ENCODE results near the gene GPR156.

Gene GPR156

DNA sequence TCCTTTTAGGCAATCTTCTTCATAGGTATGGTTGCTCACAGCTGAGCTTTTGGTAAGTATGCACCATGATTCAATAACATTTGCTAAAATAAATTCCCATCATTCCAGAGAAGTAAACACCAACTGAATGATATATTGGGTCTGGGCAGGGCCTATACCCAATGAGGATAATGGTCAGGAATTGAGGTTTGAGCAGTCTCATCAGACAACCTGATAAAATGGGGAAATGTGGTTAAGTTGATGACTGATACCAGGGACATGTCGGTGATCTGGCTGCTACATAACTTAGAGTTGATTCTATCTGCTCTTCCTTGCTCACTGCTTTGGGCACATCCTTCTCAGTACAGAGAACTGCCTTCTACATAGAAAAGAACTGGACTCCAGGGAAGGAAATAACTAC lies 92.9 kb downstream of the GPR156 start:
- DNase-seq: no peak

DNA sequence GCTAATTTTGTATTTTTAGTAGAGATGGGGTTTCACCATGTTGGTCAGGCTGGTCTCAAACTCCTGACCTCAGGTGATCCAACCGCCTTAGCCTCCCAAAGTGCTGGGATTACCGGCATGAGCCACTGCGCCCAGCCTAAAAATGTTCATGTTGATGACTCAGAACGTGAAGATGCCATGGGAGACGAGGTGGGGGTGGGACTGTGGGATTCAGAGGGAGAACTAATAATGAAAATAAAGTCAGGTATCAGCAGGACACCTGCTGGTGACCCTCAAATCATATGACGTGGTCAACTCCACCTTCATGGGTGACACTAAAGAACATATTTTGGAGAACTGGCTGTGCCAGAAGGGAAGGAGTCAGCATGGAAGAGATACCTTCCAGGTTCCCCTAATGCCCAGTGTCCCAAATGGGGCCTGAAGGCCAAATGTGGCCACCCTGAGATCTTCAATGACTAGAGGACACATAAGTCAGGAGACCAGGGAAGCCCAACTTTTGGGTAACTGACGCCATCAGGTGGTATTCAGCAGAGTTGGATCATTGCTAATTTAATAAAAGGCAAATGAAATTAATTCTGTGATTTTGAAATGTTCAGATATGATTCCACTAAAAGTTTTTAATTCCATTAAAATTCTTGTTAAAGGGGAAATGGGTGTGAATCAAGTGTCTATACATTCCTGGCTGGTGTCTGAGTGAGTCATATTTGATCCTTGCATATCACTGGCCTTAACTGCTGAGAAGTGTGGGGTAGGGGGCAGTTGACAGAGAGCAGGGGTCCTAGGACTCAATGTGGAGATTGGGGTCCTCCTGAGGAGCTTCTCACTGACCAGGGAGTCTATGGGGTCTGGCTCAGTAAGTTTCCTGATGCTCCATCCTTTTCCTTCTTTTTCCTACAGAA lies 102.2 kb downstream of the GPR156 start:
- no peak for DNase-seq

GRCh38 chr3:120181632-120182031 lies 103.4 kb downstream of the GPR156 start:
- no peak for DNase-seq

DNA sequence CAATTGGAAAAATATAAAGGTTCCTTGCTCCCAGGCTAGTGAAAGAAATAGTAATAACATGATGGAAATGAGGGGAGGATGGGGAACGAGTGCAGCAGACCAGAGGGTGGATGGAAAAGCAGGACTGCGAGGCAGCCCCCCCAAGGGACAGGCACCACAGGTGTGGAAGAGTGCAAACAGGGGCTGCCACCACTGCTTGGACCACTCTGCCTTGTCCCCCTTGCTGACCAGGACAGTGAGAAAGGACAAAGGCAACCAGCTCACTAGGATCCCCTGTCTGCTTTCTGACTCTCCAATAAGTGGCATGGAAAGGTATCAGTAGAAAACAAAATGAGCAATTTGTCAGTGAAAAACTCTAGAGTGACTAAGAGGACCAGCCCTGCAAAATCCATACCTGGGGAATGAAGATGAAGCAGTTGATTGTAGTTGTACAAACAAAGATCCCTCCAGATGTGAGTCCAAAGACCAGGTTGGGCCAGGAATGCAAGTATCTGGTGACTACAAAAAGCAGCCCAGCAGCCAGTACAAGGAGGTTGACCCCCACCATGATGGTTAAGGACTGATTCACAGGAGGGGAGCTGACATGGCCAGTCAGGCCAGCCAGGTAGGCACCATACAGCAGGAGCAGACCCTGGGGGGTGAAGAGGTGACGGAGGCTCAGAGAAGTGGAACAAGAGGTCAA lies 104.2 kb downstream of the GPR156 start:
- DNase-seq: no peak

DNA sequence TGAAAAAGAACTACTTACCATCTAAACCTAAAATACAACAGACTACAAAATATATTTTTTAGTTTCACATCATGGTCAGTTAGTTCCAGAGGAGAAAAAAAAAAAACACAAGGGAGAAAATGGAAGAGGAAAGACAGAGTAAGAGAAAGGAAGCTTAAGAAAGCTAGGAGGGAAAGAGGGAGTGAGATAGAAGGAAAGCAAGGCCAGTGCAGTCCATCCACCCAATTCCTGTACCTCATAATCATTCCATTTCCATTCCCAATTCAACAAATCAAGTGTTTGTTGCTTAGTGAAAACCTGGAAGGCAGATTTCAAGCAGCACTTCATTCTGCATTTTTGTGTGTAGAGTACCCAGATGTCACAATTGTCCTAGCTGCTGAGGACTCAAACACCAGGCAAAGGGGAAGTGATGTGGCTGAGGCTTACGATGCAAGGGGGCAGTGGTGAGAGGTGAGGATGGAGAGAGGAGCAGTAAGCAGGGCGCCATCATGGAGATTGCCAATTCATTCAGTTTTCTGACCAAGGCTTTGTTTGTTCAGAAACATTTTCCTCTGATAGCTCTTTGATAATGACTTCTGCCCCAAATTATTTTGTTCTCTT lies 107.2 kb downstream of the GPR156 start:
- no peak for DNase-seq

GRCh38 chr3:120177151-120177550 lies 107.9 kb downstream of the GPR156 start:
- no peak for DNase-seq

- no peak for DNase-seq
Measured at GRCh38 chr3:120174811-120175539, 110.0 kb downstream of the GPR156 start.

- no peak for DNase-seq
Measured at GRCh38 chr3:120173056-120173675, 111.9 kb downstream of the GPR156 start.

DNA sequence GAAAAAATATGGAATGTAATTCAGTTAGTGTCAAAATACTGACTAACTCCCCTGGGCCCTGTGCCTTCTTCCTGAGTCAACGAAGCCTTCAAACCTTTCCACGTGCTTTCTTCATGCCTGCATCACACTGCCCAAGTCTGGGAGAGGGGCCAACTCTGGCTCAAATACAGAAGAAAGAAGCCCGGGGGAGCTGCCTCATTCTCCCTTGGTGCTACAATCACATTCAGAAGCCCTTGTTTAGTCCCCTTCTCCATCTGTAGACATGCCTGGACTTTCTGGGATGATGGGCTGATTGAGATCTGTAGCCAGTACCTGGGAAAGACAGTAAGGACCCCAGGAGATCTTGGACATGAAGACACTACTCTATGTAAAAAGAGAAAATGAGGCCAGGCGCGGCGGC lies 113.0 kb downstream of the GPR156 start:
- DNase-seq: no peak

- no peak for DNase-seq
Measured at GRCh38 chr3:120171134-120171873, 113.7 kb downstream of the GPR156 start.

DNA sequence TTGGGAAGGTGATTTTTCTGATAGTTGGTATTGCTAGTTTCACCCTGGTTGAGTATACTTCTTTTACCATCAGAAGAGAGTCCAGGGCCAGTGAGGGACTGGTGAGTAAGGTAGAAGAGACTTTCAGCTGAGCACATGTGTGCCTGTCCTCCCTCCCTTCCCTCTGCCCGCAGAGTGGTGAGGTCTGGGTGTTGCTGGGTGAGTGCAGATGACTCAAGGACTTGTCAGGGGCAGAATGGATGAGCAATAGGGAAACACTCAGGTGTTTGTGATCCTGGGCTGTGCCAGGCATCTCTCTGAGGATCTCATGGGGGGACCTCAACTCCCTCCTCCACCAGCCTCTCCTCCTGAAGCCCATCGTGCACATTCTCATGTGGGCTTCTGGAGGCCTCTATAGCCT lies 114.8 kb downstream of the GPR156 start:
- no peak for DNase-seq

DNA sequence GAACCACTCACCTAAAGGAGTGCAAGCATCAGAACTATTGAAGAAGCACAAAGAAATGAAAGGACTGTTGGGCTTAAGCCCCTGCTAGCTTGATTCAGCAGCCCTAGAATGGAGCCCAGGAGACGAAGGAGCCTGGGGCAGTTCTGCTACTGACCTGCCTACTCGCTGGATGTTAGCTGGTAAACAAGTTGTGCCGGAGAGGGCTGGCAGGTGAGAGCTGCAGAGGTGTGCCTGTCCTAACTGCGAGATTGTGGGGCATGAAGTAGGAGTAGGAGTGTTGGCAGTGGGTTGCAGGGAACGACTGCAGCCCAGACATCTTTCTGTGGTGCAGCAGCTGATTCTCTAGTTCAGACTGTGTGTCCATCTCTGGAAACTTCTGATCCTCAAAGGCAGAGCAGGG lies 115.6 kb downstream of the GPR156 start:
- no peak for DNase-seq

DNA sequence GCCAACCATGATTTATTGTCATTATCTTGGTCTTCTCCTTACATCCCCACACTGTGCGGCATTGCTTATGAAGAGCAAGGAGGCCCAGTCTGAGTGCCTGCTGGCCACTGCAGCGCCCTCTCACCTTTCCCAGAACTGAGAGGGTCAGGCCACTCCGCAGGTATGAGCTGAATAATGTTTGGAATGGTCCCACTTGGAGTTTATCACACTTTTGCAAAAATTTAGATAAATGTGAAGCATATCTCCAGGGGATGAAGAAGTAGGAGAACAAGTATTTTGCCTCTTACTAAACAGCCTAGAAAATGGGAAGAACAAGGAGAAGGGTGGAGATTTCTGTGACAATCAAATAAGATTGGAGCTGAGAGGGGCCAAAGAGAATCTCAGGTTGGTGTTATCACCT lies 116.4 kb downstream of the GPR156 start:
- no peak for DNase-seq

- DNase-seq: no peak
Measured at GRCh38 chr3:120168038-120168437, 117.0 kb downstream of the GPR156 start.

DNA sequence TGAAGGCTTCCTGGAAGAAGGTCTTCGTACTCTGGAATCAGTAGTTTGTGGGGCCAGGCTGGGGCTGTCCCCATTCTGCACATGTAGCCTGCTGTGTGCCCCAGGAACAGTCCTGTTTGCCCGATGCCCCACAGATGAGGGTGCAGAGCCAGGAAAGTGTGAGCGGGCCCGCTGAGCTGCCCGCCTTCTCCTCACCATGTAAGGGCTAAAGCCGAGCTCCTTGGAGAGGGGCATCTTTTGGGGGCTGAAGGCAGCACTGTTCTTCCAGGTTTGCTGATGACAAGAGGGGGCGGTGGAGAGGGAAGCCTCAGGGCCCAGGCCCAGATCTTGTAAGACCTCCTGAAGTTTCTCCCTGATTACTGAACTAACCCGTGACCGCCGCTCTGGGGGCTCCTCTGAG lies 117.5 kb downstream of the GPR156 start:
- DNase-seq: no peak

DNA sequence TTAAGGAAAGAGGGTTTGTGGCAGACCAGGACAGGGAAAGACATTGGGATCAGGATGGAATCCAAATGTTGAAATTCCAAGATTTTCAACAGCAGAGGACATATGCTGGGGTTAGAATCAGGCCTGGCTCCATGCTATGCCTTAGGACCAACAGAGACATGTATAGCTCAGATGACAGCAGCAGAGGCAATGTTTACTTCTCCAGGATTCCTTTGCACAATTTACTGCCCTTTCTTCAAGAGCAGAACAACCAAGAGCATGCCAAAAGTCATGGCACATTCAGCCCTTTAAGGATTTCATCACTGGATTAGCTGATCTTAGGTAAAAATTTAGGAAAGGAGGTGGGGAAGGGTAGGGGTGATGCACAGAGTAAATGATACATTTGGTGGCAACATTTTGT lies 121.2 kb downstream of the GPR156 start:
- DNase-seq: no peak

GRCh38 chr3:120163026-120163425 lies 122.0 kb downstream of the GPR156 start:
- DNase-seq: no peak

DNA sequence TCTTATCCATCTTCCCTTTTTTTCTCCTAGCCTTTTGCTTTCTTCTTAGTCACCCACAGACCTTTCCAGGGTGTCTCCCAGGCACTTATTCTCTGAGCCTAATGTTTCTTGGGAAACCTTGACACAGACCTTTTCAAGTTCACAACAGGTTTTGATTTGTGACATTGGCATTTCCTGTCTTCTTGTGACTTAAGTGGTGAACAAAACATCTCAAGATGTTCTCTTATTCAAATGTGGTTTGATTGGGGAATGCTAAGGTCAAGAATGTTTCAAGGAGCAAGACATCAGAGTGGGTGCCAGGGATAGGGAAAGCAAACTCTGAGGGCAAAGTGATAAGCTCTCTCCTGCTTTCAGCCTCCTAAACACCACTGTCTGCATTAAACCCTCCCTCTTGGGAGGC lies 122.6 kb downstream of the GPR156 start:
- no peak for DNase-seq

- DNase-seq: no peak
Measured at GRCh38 chr3:120161902-120162301, 123.1 kb downstream of the GPR156 start.

DNA sequence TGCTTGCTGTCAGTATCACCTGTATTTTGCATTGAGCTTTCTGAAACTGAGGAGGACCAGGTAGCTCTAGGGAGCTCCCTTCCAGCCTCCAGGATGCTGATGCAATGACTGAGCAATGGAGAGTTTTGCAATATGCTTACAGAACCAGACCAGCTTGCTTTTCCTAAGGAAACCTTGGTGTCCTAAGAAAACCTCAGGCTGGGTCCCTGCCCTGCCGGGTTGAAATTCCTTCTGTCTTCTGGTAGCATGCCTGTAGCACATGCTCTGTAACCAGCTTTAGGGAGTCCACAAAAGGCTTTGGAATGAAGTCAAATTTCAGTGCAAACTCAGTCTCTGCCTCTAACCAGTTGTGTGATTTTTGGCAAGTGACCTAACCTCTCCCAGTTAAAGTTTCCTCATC lies 125.0 kb downstream of the GPR156 start:
- no peak for DNase-seq

GRCh38 chr3:120157681-120158080 lies 127.3 kb downstream of the GPR156 start:
- no peak for DNase-seq

- DNase-seq: no peak
Measured at GRCh38 chr3:120157113-120157512, 127.9 kb downstream of the GPR156 start.
